Measurements from ENCODE around the gene SLC23A2.
"Not testable (repeated sequence)": the region's sequence is repeated elsewhere in the genome, so short reads cannot be mapped to it uniquely, and the experiment has no call there.

The SLC23A2 gene

GRCh38 chr20:5005326-5005725, 4.0 kb upstream of the SLC23A2 start:
- DNase-seq: no peak

- not testable (repeated sequence) for DNase-seq
These were observed 3.5 kb upstream of the SLC23A2 start for GRCh38 chr20:5004825-5005224.

GRCh38 chr20:5003626-5004025, 2.3 kb upstream of the SLC23A2 start:
- no peak for DNase-seq

GRCh38 chr20:5002077-5002413, 735 bp upstream of the SLC23A2 start:
- DNase-seq: no peak

- DNase-seq: peak; percentile 3
These were observed 792 bp downstream of the SLC23A2 start for GRCh38 chr20:5000263-5001173.

GRCh38 chr20:4999788-5000187, 1.5 kb downstream of the SLC23A2 start:
- DNase-seq: no peak

- DNase-seq: no peak
These were observed 3.1 kb downstream of the SLC23A2 start for GRCh38 chr20:4998160-4998651.

GRCh38 chr20:4997222-4997621, 4.1 kb downstream of the SLC23A2 start:
- no peak for DNase-seq

GRCh38 chr20:4989570-4989969, 11.7 kb downstream of the SLC23A2 start:
- no peak for DNase-seq

- no peak for DNase-seq
These were observed 14.2 kb downstream of the SLC23A2 start for GRCh38 chr20:4987130-4987529.

- DNase-seq: no peak
These were observed 15.7 kb downstream of the SLC23A2 start for GRCh38 chr20:4985658-4986057.

GRCh38 chr20:4982281-4982680, 19.0 kb downstream of the SLC23A2 start:
- DNase-seq: no peak

- no peak for DNase-seq
These were observed 21.4 kb downstream of the SLC23A2 start for GRCh38 chr20:4979841-4980410.

- DNase-seq: no peak
These were observed 23.0 kb downstream of the SLC23A2 start for GRCh38 chr20:4978050-4978918.

GRCh38 chr20:4976014-4976413, 25.3 kb downstream of the SLC23A2 start:
- not testable (repeated sequence) for DNase-seq

GRCh38 chr20:4973330-4974097, 27.8 kb downstream of the SLC23A2 start:
- no peak for DNase-seq

- DNase-seq: no peak
These were observed 28.6 kb downstream of the SLC23A2 start for GRCh38 chr20:4972506-4973251.

- no peak for DNase-seq
These were observed 30.2 kb downstream of the SLC23A2 start for GRCh38 chr20:4971064-4971463.

- no peak for DNase-seq
These were observed 33.4 kb downstream of the SLC23A2 start for GRCh38 chr20:4967752-4968477.

GRCh38 chr20:4966826-4967751, 34.2 kb downstream of the SLC23A2 start:
- no peak for DNase-seq

Measured in effector CD4-positive, alpha-beta T cell (primary cell).